ENCODE measurements around the gene KIRREL1. TPM values are rescaled to one million over a fixed set of nuclear protein-coding genes. Genes with fewer than 3 reads are reported as not detected.

The KIRREL1 gene
- total RNA-seq, 1 experiment from 2014 or later: 145 TPM

GRCh38 chr1:157959750-157960149, 33.7 kb upstream of the KIRREL1 start:
- ChIA-PET CTCF (interaction anchor here (0.7 to 4.7 kb wide), 2 partner anchors 156 to 162 kb away, joined by 5 to 23 read pairs; no protein-coding TSS in a partner anchor), POLR2A (no interaction called here)
- Histone ChIP-seq H3K36me3 (ENCODE audit: control insufficient read depth, insufficient read depth, low read length) (no peaks in the 10 kb centered on the region), H3K27ac (ENCODE audit: low read length) (no peak overlapping the region), H3K9me3 (ENCODE audit: control insufficient read depth, insufficient read depth, low read depth, low read length) (no peaks in the 10 kb centered on the region), H3K27me3 (ENCODE audit: control insufficient read depth, insufficient read depth, low read length) (peaks cover 39% of the 10 kb centered on the region), H3K4me3 (ENCODE audit: low read depth in 2 of 2, low read length in 2 of 2) (no peak overlapping the region), H3K4me1 (ENCODE audit: control insufficient read depth, insufficient read depth, low read length) (no peaks in the 10 kb centered on the region)
- in situ Hi-C loops (cut with HindIII; ENCODE audit: low pct_unique_long_range_greater_than_20kb, low sequenced_read_pairs) (no loop called here), intact Hi-C loops (cut with micrococcal nuclease; ENCODE audit: unreplicated experiment) (loop anchor here (10.0 kb wide), 2 partner anchors 375 to 1035 kb away; no protein-coding TSS in a partner anchor)
- DNase-seq (ENCODE audit: low read depth, low spot score) (no peak), ATAC-seq (no peak)
- no TSS peak for BruUV-seq (replicated peaks)
- no peak for TF ChIP-seq POLR2AphosphoS5 (IDR thresholded peaks at IDR 0.05; ENCODE audit: low read depth, low read length)
- no peak for TF ChIP-seq TCF7L2 (IDR thresholded peaks at IDR 0.05; ENCODE audit: low read depth, low read length)
- TF ChIP-seq CTCF (IDR thresholded peaks at IDR 0.05): no peak
- TF ChIP-seq, protein P1, sequence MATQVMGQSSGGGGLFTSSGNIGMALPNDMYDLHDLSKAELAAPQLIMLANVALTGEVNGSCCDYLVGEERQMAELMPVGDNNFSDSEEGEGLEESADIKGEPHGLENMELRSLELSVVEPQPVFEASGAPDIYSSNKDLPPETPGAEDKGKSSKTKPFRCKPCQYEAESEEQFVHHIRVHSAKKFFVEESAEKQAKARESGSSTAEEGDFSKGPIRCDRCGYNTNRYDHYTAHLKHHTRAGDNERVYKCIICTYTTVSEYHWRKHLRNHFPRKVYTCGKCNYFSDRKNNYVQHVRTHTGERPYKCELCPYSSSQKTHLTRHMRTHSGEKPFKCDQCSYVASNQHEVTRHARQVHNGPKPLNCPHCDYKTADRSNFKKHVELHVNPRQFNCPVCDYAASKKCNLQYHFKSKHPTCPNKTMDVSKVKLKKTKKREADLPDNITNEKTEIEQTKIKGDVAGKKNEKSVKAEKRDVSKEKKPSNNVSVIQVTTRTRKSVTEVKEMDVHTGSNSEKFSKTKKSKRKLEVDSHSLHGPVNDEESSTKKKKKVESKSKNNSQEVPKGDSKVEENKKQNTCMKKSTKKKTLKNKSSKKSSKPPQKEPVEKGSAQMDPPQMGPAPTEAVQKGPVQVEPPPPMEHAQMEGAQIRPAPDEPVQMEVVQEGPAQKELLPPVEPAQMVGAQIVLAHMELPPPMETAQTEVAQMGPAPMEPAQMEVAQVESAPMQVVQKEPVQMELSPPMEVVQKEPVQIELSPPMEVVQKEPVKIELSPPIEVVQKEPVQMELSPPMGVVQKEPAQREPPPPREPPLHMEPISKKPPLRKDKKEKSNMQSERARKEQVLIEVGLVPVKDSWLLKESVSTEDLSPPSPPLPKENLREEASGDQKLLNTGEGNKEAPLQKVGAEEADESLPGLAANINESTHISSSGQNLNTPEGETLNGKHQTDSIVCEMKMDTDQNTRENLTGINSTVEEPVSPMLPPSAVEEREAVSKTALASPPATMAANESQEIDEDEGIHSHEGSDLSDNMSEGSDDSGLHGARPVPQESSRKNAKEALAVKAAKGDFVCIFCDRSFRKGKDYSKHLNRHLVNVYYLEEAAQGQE (IDR thresholded peaks at IDR 0.05; ENCODE audit: insufficient read depth in 1 of 2, low read depth in 2 of 2, low read length in 1 of 2): no peak
- TF ChIP-seq SIN3A (IDR thresholded peaks at IDR 0.05; ENCODE audit: borderline replicate concordance, insufficient read depth, low read depth, low read length): no peak

DNA sequence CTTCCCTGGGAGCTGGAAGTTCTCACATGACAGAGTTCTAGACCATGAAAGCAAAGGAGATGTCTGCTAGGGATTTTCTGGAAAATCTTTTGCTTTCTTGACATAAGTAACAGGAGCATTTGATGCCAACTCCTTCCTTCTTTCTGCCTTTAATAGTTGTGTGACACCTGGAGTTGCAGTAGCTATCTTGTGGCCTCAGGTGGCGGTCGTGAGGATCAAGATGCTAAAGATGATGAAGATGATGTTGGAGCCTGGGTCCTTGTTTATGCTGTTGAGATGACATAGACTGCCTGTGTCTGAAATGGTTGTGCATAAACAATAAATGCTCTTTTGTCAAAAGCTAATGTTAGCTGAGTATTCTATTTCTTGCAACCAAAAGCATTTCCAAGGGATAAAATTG, 32.7 kb upstream of the KIRREL1 start:
- no peaks in the 10 kb centered on the region for H3K9me3 ChIP-seq (ENCODE audit: control insufficient read depth, insufficient read depth, low read depth, low read length)
- in situ Hi-C loops (cut with HindIII; ENCODE audit: low pct_unique_long_range_greater_than_20kb, low sequenced_read_pairs): no loop called here
- peak; percentile 28 for TF ChIP-seq CTCF (IDR thresholded peaks at IDR 0.05)
- no peak for TF ChIP-seq POLR2AphosphoS5 (IDR thresholded peaks at IDR 0.05; ENCODE audit: low read depth, low read length)
- TF ChIP-seq TCF7L2 (IDR thresholded peaks at IDR 0.05; ENCODE audit: low read depth, low read length): no peak
- no peak for TF ChIP-seq SIN3A (IDR thresholded peaks at IDR 0.05; ENCODE audit: borderline replicate concordance, insufficient read depth, low read depth, low read length)
- TF ChIP-seq, protein P1 (IDR thresholded peaks at IDR 0.05; ENCODE audit: insufficient read depth in 1 of 2, low read depth in 2 of 2, low read length in 1 of 2): no peak
- H3K4me3 ChIP-seq (ENCODE audit: low read depth in 2 of 2, low read length in 2 of 2): no peak overlapping the region
- ATAC-seq: no peak
- ChIA-PET POLR2A (no interaction called here), CTCF (interaction anchor here (4.7 kb wide), 1 partner anchor 161 kb away, joined by 23 read pairs; no protein-coding TSS in a partner anchor)
- no peak for DNase-seq (ENCODE audit: low read depth, low spot score)
- no TSS peak for BruUV-seq (replicated peaks)
- no peaks in the 10 kb centered on the region for H3K36me3 ChIP-seq (ENCODE audit: control insufficient read depth, insufficient read depth, low read length)
- intact Hi-C loops (cut with micrococcal nuclease; ENCODE audit: unreplicated experiment): loop anchor here (10.0 kb wide), 1 partner anchor 1034 kb away; no protein-coding TSS in a partner anchor
- no peak overlapping the region for H3K27ac ChIP-seq (ENCODE audit: low read length)
- H3K27me3 ChIP-seq (ENCODE audit: control insufficient read depth, insufficient read depth, low read length): peaks cover 39% of the 10 kb centered on the region
- no peaks in the 10 kb centered on the region for H3K4me1 ChIP-seq (ENCODE audit: control insufficient read depth, insufficient read depth, low read length)

Data from Panc1 (cell line).